Fibroblast of lung (primary cell): ENCODE measurements around the gene TRIP6. TPM values are rescaled to one million over a fixed set of nuclear protein-coding genes. Genes with fewer than 3 reads are reported as not detected.

Source experiments
- DNase-seq, 2 donors: peaks; one replicate each; pipeline versions ENCODE4 v3.0.0 to v3.0.0-alpha.2; 2010; ENCODE audit warnings: low read depth in 2 of 2
- H2AFZ ChIP-seq: 2 replicates; pipeline ENCODE4 v1.5.1; 2012; ENCODE audit warnings: low read length, control low read depth, inconsistent platforms
- H3K27ac ChIP-seq: 2 replicates; pipeline ENCODE4 v1.5.1; 2011; ENCODE audit warnings: low read length, control low read depth; ENCODE audit not compliant: insufficient read depth
- H3K27me3 ChIP-seq: 2 replicates; pipeline ENCODE4 v1.5.1; 2011; ENCODE audit warnings: mild to moderate bottlenecking, low read length; ENCODE audit not compliant: control insufficient read depth, insufficient read depth
- H3K36me3 ChIP-seq: 2 replicates; pipeline ENCODE4 v1.5.1; 2011; ENCODE audit warnings: low read length; ENCODE audit not compliant: control insufficient read depth, insufficient read depth
- H3K4me1 ChIP-seq: 2 replicates; pipeline ENCODE4 v1.5.1; 2011; ENCODE audit warnings: low read length; ENCODE audit not compliant: control insufficient read depth, insufficient read depth; ENCODE audit errors: extremely low read depth
- H3K4me2 ChIP-seq: 2 replicates; pipeline ENCODE4 v1.5.1; 2011; ENCODE audit warnings: low read length, control low read depth; ENCODE audit not compliant: insufficient read depth; ENCODE audit errors: extremely low read depth
- H3K4me3 ChIP-seq, 4 experiments: fragments of 200-600 bp in 1 of 4; sonication (generic) in 1 of 4; replicated peaks in 1 of 4; 2 replicates each; pipeline ENCODE4 v1.5.1; 2011 to 2016; ENCODE audit warnings: low read length in 4 of 4, low read depth in 3 of 4, mild to moderate bottlenecking in 3 of 4, control low read depth in 2 of 4, inconsistent platforms in 1 of 4, mixed read lengths in 1 of 4; ENCODE audit not compliant: insufficient read depth in 1 of 4; ENCODE audit errors: control extremely low read depth in 1 of 4
- H3K79me2 ChIP-seq: 2 replicates; pipeline ENCODE4 v1.5.1; 2012; ENCODE audit warnings: mild to moderate bottlenecking, low read length, inconsistent platforms; ENCODE audit not compliant: control insufficient read depth, insufficient read depth
- H3K9ac ChIP-seq: 2 replicates; pipeline ENCODE4 v1.5.1; 2011; ENCODE audit warnings: mild to moderate bottlenecking, low read length, control low read depth; ENCODE audit not compliant: insufficient read depth
- H3K9me3 ChIP-seq: 2 replicates; pipeline ENCODE4 v1.5.1; 2012; ENCODE audit warnings: low read depth, low read length; ENCODE audit not compliant: control insufficient read depth, insufficient read depth
- H4K20me1 ChIP-seq: 2 replicates; pipeline ENCODE4 v1.5.1; 2011; ENCODE audit warnings: low read length; ENCODE audit not compliant: control insufficient read depth, insufficient read depth; ENCODE audit errors: extremely low read depth
- CTCF ChIP-seq, 2 donors: IDR thresholded peaks in 1 of 2; conservative IDR thresholded peaks in 1 of 2; 1 replicate in 1 of 2; 2 replicates in 1 of 2; pipeline ENCODE4 v1.5.1; 2011 to 2012; ENCODE audit warnings: low read length in 2 of 2, control low read depth in 1 of 2, inconsistent platforms in 1 of 2, low read depth in 1 of 2, mild to moderate bottlenecking in 1 of 2
- EZH2 ChIP-seq: IDR thresholded peaks from 2 replicates; pipeline ENCODE4 v1.5.1; 2012; ENCODE audit warnings: low read length, control low read depth, mild to moderate bottlenecking; ENCODE audit errors: missing control alignments
- polyA plus RNA-seq, 2 donors: library from polyadenylated mRNA; depleted of rRNA in 1 of 2; stranded (reverse) in 1 of 2; unstranded in 1 of 2; fragments of >200 nt; gene quantifications; 2 replicates each; pipeline ENCODE4 v1.2.1, GENCODE V29; 2011 to 2012; ENCODE audit warnings: missing spikeins in 1 of 2
- total RNA-seq: library from RNA; depleted of rRNA; stranded (reverse); fragments of >200 nt; gene quantifications from 2 replicates; pipeline ENCODE4 v1.2.1, GENCODE V29; 2014

TRIP6 gene
- total and polyA plus RNA-seq, 2 donors (not counting 1 experiment from before 2014, with no cell fraction given) = 76.2 to 96.1 TPM

GRCh38 chr7:100874300-100874576, 7.1 kb downstream of the TRIP6 start:
- peak overlapping the region; percentile 51 to 95 (median 75) for H3K4me3 ChIP-seq
- H3K9ac ChIP-seq = peak overlapping the region; percentile 88
- no peaks in the 10 kb centered on the region for H3K9me3 ChIP-seq
- peak overlapping the region; percentile 84 for H3K4me2 ChIP-seq
- H4K20me1 ChIP-seq = no peaks in the 10 kb centered on the region
- peak overlapping the region; percentile 62 for H2AFZ ChIP-seq
- H3K79me2 ChIP-seq = peaks cover 61% of the 10 kb centered on the region
- no peak for TF ChIP-seq CTCF (conservative IDR thresholded peaks at IDR 0.05 in 1 of 2, IDR thresholded peaks at IDR 0.05 in 1 of 2; ENCODE audit: low read depth in 1 of 2, low read length in 2 of 2)
- no peak for TF ChIP-seq EZH2
- H3K27ac ChIP-seq = peak overlapping the region; percentile 92
- peaks cover 6% of the 10 kb centered on the region for H3K4me1 ChIP-seq
- H3K36me3 ChIP-seq = peaks cover 27% of the 10 kb centered on the region
- H3K27me3 ChIP-seq = no peaks in the 10 kb centered on the region
- no peak for DNase-seq

- peaks cover 27% of the 10 kb centered on the region for H3K36me3 ChIP-seq
- peak within 1 kb of the TSS; percentile 58 to 95 (median 94) for H3K4me3 ChIP-seq
- peak; percentile 23 to 28 for TF ChIP-seq CTCF (conservative IDR thresholded peaks at IDR 0.05 in 1 of 2, IDR thresholded peaks at IDR 0.05 in 1 of 2; ENCODE audit: low read depth in 1 of 2, low read length in 2 of 2)
- no peak for TF ChIP-seq EZH2
- H3K27ac ChIP-seq = peak within 1 kb of the TSS; percentile 92
- H3K4me1 ChIP-seq = peaks cover 6% of the 10 kb centered on the region
- H3K4me2 ChIP-seq = peak within 1 kb of the TSS; percentile 90
- DNase-seq = peak; percentile 96 to 98
- no peaks in the 10 kb centered on the region for H3K27me3 ChIP-seq
- H3K9ac ChIP-seq = peak within 1 kb of the TSS; percentile 88
- peaks cover 64% of the 10 kb centered on the region for H3K79me2 ChIP-seq
- H2AFZ ChIP-seq = peak within 1 kb of the TSS; percentile 62
- H3K9me3 ChIP-seq = no peaks in the 10 kb centered on the region
- no peaks in the 10 kb centered on the region for H4K20me1 ChIP-seq
Observed at GRCh38 chr7:100874577-100875355, 7.6 kb downstream of the TRIP6 start, which contains the start of gene SRRT. Gene SRRT, plus strand, starts transcription at chr7:100875103. Its CDS starts 488 bp downstream, at chr7:100875591.

GRCh38 chr7:100875356-100875751, 8.2 kb downstream of the TRIP6 start:
- H3K9ac ChIP-seq = peak overlapping the region; percentile 88
- H4K20me1 ChIP-seq = no peaks in the 10 kb centered on the region
- no peak overlapping the region for H2AFZ ChIP-seq
- no peak for DNase-seq
- H3K9me3 ChIP-seq = no peaks in the 10 kb centered on the region
- H3K4me3 ChIP-seq = peak overlapping the region; percentile 58 to 95 (median 94)
- H3K4me2 ChIP-seq = peak overlapping the region; percentile 90
- H3K79me2 ChIP-seq = peaks cover 64% of the 10 kb centered on the region
- TF ChIP-seq EZH2 (no peak), CTCF (conservative IDR thresholded peaks at IDR 0.05 in 1 of 2, IDR thresholded peaks at IDR 0.05 in 1 of 2; ENCODE audit: low read depth in 1 of 2, low read length in 2 of 2) (no peak)
- H3K4me1 ChIP-seq = peaks cover 6% of the 10 kb centered on the region
- peaks cover 27% of the 10 kb centered on the region for H3K36me3 ChIP-seq
- H3K27me3 ChIP-seq = no peaks in the 10 kb centered on the region
- H3K27ac ChIP-seq = peak overlapping the region; percentile 92
